Left colon (tissue), 2 donors: ENCODE results near the gene MYO3B. TPM values are rescaled to one million over a fixed set of nuclear protein-coding genes. Genes with fewer than 3 reads are reported as not detected.
A peak's percentile ranks its signal among the peaks of the same experiment; 100 is the strongest.

ENCODE experiments used
- ATAC-seq: fragments of 200-7000 bp; cut with Tn5 transposase; one replicate; pipeline ENCODE4 v1.9.1; 2020; ENCODE audit warnings: mild to moderate bottlenecking, moderate library complexity
- DNase-seq, 2 donors: peaks; one replicate each; pipeline ENCODE4 v3.0.0-alpha.2; 2020
- intact Hi-C, 2 donors: fragments of 100-400 bp; cut with DNase I in 1 of 2; cut with micrococcal nuclease in 1 of 2; formaldehyde crosslinking; loops; one replicate each; pipeline versions ENCODE4 v1.11.2 to v1.14.0; 2022; cut with DNase I, micrococcal nuclease
- total RNA-seq, 2 donors: library from RNA; stranded (reverse); fragmentation: NEBNext Ultra II Directional; extraction: Animal tissue kit (Norgen Biotek cat#: 25700); gene quantifications; one replicate each; pipeline ENCODE4 v1.2.1, GENCODE V29; 2021
- donor health status: DM: no; HTN: no; CAD: no.
- donor health status: DM: yes; HTN: yes; CAD: no.

The MYO3B gene
- total RNA-seq, 2 donors from 2014 or later: 0.09 TPM; not detected in 1

GRCh38 chr2:170371231-170371998 lies 193.5 kb downstream of the MYO3B start:
- intact Hi-C loops: no loop called here
- no peak for DNase-seq
- ATAC-seq: no peak

DNA sequence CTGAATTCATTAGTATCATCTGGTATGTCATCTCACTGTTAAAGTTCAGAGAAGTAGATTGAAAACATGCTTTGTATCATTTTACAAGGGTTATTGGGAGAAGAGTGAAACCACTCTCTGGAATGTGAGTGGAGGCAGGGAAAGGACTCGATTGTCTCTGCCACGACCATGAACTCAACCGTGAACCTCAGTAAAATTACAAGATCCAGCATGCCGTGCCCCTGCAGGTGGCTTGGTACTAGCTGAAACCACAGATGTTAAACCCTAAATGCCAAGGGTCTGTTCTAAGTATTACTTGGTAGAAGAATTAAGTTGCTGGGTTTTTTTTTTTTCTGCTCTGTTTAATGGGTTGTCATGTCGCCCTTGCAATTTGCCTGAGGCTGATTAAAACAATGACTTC lies 197.2 kb downstream of the MYO3B start:
- no peak for ATAC-seq
- intact Hi-C loops: no loop called here

GRCh38 chr2:170377500-170378207 lies 199.7 kb downstream of the MYO3B start:
- DNase-seq: peak; percentile 18 to 30
- ATAC-seq: peak; percentile 68
- intact Hi-C loops: no loop called here

More for the DNA sequence above, 197.2 kb downstream of the MYO3B start:
- DNase-seq: no peak

- no peak for DNase-seq
- intact Hi-C loops: no loop called here
- no peak for ATAC-seq
Observed at GRCh38 chr2:170380267-170380666, 202.3 kb downstream of the MYO3B start.

- ATAC-seq: no peak
- intact Hi-C loops: no loop called here
- DNase-seq: no peak
Observed at GRCh38 chr2:170381678-170382077, 203.7 kb downstream of the MYO3B start.

GRCh38 chr2:170386554-170386953 lies 208.6 kb downstream of the MYO3B start:
- ATAC-seq: no peak
- intact Hi-C loops: no loop called here
- DNase-seq: no peak

DNA sequence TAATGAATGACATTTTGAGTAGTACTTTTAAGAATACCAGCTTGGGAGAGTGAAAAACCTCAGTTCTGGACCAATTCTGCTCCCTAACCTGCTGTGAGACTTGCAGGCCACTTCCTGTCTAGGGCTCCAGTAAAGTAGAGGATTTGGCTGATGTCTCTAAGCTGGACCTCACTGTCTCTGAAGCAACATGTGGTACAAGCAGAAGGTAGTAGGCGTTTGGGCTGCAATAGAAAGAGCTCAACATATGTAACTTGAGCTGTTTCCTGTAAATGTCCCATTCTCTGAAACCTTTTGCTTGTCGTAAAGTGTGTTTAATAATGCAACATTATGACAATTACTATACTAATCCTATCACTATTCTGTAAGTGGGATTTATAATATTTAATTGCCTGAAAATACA lies 213.1 kb downstream of the MYO3B start:
- intact Hi-C loops: no loop called here
- DNase-seq (no peak), ATAC-seq (no peak)

- intact Hi-C loops: no loop called here
- DNase-seq: no peak
- ATAC-seq: no peak
Observed at GRCh38 chr2:170391697-170392096, 213.8 kb downstream of the MYO3B start.

DNA sequence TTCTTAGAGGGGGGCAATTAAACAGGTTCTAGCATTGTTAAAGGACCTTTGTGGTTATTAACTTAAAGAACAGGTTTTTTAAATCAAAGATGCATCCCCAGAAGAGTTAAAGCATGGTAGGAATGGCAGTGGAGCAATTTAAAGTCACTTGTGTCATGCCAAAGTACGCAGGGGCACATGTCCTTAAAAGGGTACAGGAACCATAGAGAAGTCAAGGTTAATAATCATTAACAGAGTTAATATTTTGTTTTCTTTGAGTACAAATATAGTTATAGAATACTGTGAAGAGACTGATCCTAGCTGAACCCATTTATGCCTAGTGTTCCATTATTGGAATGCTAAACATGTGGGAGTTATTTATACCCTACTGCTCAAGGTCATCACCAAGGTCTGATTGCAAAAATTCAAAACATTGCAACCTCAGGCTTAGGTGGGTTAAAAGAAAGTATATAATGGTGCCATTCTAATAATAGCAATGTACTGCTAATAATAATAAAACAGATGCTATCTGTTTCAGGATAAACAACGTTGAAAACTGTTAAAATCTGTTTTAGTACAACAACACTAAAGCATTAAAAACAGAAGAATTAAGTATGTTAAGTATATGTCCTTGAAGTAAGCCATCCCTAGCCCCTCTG lies 216.0 kb downstream of the MYO3B start:
- DNase-seq: no peak
- ATAC-seq: no peak
- intact Hi-C loops: no loop called here

DNA sequence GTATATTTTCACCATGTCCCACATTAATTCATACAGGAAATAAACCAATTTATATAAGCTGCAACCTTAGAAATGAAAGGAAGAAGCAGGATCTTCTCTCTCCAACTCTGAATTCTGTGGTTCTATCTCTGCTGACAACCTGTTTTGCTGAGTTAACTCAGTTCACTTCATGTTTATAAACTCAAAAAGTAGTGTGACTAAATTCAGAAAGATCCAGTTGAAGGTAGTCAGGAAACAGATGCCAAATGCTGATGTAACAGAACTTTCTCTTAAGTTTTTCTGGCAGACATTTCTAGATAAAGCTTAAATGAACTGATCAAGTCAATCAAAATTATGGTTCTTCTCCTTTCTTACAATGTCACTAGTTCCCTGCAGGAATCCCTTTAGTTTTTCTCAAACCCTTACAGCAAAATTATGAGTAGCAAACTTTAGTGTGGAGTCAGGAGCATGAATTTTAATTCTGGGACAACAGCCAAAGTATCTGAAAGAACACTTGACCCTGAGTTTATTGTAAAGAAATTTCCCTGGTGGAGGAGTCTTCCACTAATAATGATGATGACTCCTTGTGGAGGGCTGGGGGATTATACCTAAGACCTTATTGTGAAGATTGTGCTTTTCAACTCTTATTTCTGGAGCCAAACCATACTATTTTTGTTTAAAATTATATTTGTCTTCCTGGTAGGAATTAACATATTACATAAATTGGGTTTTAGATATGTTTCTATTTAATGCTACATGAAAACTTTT lies 216.9 kb downstream of the MYO3B start:
- intact Hi-C loops: no loop called here
- no peak for ATAC-seq
- DNase-seq: no peak

DNA sequence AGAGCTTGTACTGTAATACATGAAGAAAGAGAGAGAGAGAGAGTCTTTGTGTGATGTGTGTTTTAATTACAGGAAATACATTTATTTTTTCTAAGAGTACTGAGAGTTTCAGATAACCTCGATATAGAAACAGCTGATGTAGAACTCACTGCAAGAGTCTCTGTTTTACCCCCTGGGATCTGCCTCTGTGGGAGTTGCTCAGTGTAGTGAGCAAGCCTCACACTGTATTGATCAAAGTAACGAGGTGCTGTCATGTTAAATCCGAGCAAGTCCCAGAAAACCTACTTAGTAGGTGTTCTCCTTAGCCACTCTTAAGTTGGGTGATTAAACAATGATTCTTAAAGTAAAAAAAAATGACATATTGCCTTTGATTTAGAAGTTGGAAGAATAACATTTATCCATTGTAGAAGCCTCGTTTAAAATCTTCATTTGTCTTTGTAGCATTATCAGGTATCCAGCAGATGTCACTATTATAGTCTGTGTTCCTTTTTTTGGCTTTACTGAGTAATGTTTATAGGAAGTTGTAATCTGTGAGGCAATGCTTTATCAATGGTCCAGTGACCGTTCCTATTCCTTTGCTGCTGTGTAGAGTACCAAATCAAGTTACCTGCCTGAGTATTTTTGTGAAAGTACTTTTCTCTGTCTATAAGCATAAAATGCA lies 219.0 kb downstream of the MYO3B start:
- DNase-seq (no peak), ATAC-seq (peak; percentile 65)
- intact Hi-C loops: no loop called here

- DNase-seq: no peak
- intact Hi-C loops: loop anchor here in 1 of 2 donors (10.0 kb wide), 2 partner anchors 314 to 414 kb away; partner anchors contain the start of genes GAD1 and SP5
- no peak for ATAC-seq
Observed at GRCh38 chr2:170401187-170401586, 223.2 kb downstream of the MYO3B start.

GRCh38 chr2:170404846-170405245 lies 226.9 kb downstream of the MYO3B start:
- no peak for ATAC-seq
- no peak for DNase-seq
- intact Hi-C loops: loop anchor here in 1 of 2 donors (10.0 kb wide), 2 partner anchors 310 to 410 kb away; partner anchors contain the start of genes GAD1 and SP5

DNA sequence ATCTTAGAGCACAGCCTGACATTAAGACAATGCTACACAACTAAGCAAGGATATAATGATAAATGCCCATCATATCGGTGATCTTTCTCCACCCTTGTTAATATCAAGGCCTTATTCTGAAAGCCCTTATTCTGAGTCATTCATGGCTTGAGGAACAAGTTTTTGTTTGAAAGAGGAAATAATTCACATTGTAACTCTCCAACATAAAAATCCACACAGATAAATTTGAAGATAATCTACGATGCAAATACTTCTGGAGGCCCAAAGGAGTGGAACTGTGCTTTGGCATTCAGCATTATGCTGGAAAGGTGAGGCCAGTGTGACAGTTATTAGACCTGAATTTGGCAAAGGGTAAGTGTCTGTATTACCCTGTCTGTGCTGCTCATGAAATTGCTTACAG lies 227.4 kb downstream of the MYO3B start:
- no peak for DNase-seq
- no peak for ATAC-seq
- intact Hi-C loops: loop anchor here in 1 of 2 donors (10.0 kb wide), 2 partner anchors 309 to 409 kb away; partner anchors contain the start of genes GAD1 and SP5

- intact Hi-C loops: loop anchor here in 1 of 2 donors (10.0 kb wide), 2 partner anchors 306 to 406 kb away; partner anchors contain the start of genes GAD1 and SP5
Observed at GRCh38 chr2:170408461-170409163, 230.7 kb downstream of the MYO3B start.

GRCh38 chr2:170409164-170409535 lies 231.2 kb downstream of the MYO3B start:
- DNase-seq (peak; percentile 59 to 84), ATAC-seq (peak; percentile 71)
- intact Hi-C loops: loop anchor here in 1 of 2 donors (10.0 kb wide), 2 partner anchors 306 to 406 kb away; partner anchors contain the start of genes GAD1 and SP5

More at GRCh38 chr2:170408461-170409163, 230.7 kb downstream of the MYO3B start:
- no peak for ATAC-seq
- DNase-seq: no peak

GRCh38 chr2:170411660-170412059 lies 233.7 kb downstream of the MYO3B start:
- DNase-seq (no peak), ATAC-seq (no peak)
- intact Hi-C loops: no loop called here
